IMR-90 (cell line): ENCODE measurements around the gene PCDHGB5. TPM values are rescaled to one million over a fixed set of nuclear protein-coding genes. Genes with fewer than 3 reads are reported as not detected.

Experiments used
- ATAC-seq: fragments of 200-7000 bp; cut with Tn5 transposase; 2 replicates; pipeline ENCODE4 v1.9.1; 2020; ENCODE audit warnings: low read depth, mild to moderate bottlenecking, moderate library complexity
- BruUV-seq: library from RNA; stranded (reverse); fragments of 400-500 nt; replicated peaks from 2 replicates; lab custom pipeline; 2021; lab: Mats Ljungman, UMichigan
- CTCF ChIA-PET: fragments of 300-600 bp; formaldehyde crosslinking; extraction: SDS; loops from one replicate; lab custom pipeline; 2021; ENCODE audit warnings: antibody characterized with exemption; lab: Yijun Ruan, JAX
- POLR2A ChIA-PET: fragments of 300-600 bp; sonication (Branson Sonifier 250); formaldehyde crosslinking; loops from one replicate; lab custom pipeline; 2022; ENCODE audit warnings: antibody characterized with exemption; ENCODE audit not compliant: unreplicated experiment; lab: Charles Lee
- DNase-seq: peaks from one replicate; pipeline ENCODE4 v3.0.0; 2013
- H2AFZ ChIP-seq: replicated peaks from 2 replicates; pipeline ENCODE3; 2013; ENCODE audit warnings: low read length, mild to moderate bottlenecking; ENCODE audit not compliant: poor library complexity
- H2AK5ac ChIP-seq: 2 replicates; pipeline ENCODE4 v1.6.1; 2013; ENCODE audit warnings: low read depth, low read length, inconsistent platforms
- H2AK9ac ChIP-seq: replicated peaks from 2 replicates; pipeline ENCODE3; 2013; ENCODE audit warnings: mild to moderate bottlenecking, low read depth, low read length, moderate library complexity; ENCODE audit not compliant: poor library complexity
- H2BK120ac ChIP-seq: 2 replicates; pipeline ENCODE4 v1.6.1; 2013; ENCODE audit warnings: low read depth, low read length, inconsistent platforms
- H2BK15ac ChIP-seq: 3 replicates; pipeline ENCODE4 v1.6.1; 2013; ENCODE audit warnings: low read depth, low read length, inconsistent platforms
- H2BK20ac ChIP-seq: 2 replicates; pipeline ENCODE4 v1.6.1; 2013; ENCODE audit warnings: low read depth, mild to moderate bottlenecking, inconsistent platforms, low read length, moderate library complexity
- H2BK5ac ChIP-seq: 2 replicates; pipeline ENCODE4 v1.6.1; 2013; ENCODE audit warnings: mild to moderate bottlenecking, low read depth, low read length, inconsistent platforms; ENCODE audit not compliant: poor library complexity, severe bottlenecking
- H3K14ac ChIP-seq: replicated peaks from 2 replicates; pipeline ENCODE4 v1.6.1; 2013; ENCODE audit warnings: low read depth, low read length, inconsistent platforms
- H3K18ac ChIP-seq: 2 replicates; pipeline ENCODE4 v1.6.1; 2013; ENCODE audit warnings: low read depth, low read length, control low read depth
- H3K23ac ChIP-seq: 2 replicates; pipeline ENCODE4 v1.6.1; 2013; ENCODE audit warnings: low read depth, low read length, inconsistent platforms
- H3K27ac ChIP-seq: 2 replicates; pipeline ENCODE4 v1.5.1; 2013; ENCODE audit warnings: mild to moderate bottlenecking, control low read depth, low read length; ENCODE audit not compliant: insufficient read depth
- H3K27me3 ChIP-seq: 2 replicates; pipeline ENCODE4 v1.6.1; 2013; ENCODE audit warnings: low read length; ENCODE audit not compliant: control insufficient read depth, insufficient read depth
- H3K36me3 ChIP-seq: 2 replicates; pipeline ENCODE4 v1.6.1; 2013; ENCODE audit warnings: low read length, mixed read lengths; ENCODE audit not compliant: control insufficient read depth, insufficient read depth
- H3K4ac ChIP-seq: 2 replicates; pipeline ENCODE4 v1.6.1; 2013; ENCODE audit warnings: low read depth, low read length, inconsistent platforms
- H3K4me1 ChIP-seq: 2 replicates; pipeline ENCODE4 v1.6.1; 2013; ENCODE audit warnings: low read length, mixed read lengths; ENCODE audit not compliant: control insufficient read depth, insufficient read depth
- H3K4me2 ChIP-seq: 2 replicates; pipeline ENCODE4 v1.6.1; 2013; ENCODE audit warnings: low read depth, mild to moderate bottlenecking, control low read depth, low read length, moderate library complexity
- H3K4me3 ChIP-seq: 2 replicates; pipeline ENCODE4 v1.5.1; 2013; ENCODE audit warnings: low read depth, mild to moderate bottlenecking, control low read depth, low read length, moderate library complexity; ENCODE audit not compliant: insufficient read depth
- H3K56ac ChIP-seq: 2 replicates; pipeline ENCODE4 v1.6.1; 2013; ENCODE audit warnings: low read length, inconsistent platforms; ENCODE audit not compliant: insufficient read depth; ENCODE audit errors: extremely low read depth
- H3K79me1 ChIP-seq, 2 experiments: 2 replicates each; pipeline ENCODE4 v1.6.1; 2013; ENCODE audit warnings: low read length in 2 of 2, inconsistent platforms in 1 of 2, low read depth in 1 of 2
- H3K9ac ChIP-seq: 2 replicates; pipeline ENCODE4 v1.6.1; 2013; ENCODE audit warnings: low read depth, low read length, control low read depth
- H3K9me1 ChIP-seq: 2 replicates; pipeline ENCODE4 v1.6.1; 2013; ENCODE audit warnings: low read length, inconsistent platforms; ENCODE audit not compliant: insufficient read depth
- H3K9me3 ChIP-seq: 2 replicates; pipeline ENCODE4 v1.6.1; 2013; ENCODE audit warnings: low read length; ENCODE audit not compliant: control insufficient read depth, insufficient read depth
- H4K20me1 ChIP-seq: 2 replicates; pipeline ENCODE4 v1.6.1; 2013; ENCODE audit warnings: low read length, inconsistent platforms; ENCODE audit not compliant: insufficient read depth
- H4K5ac ChIP-seq: 2 replicates; pipeline ENCODE4 v1.6.1; 2013; ENCODE audit warnings: mild to moderate bottlenecking, low read depth, low read length, control low read depth
- H4K8ac ChIP-seq, 2 experiments: 2 replicates each; pipeline ENCODE4 v1.6.1; 2013; ENCODE audit warnings: low read depth in 2 of 2, low read length in 2 of 2, control low read depth in 1 of 2, inconsistent platforms in 1 of 2
- H4K91ac ChIP-seq: 2 replicates; pipeline ENCODE4 v1.6.1; 2013; ENCODE audit warnings: low read depth, low read length, inconsistent platforms; ENCODE audit not compliant: insufficient read depth
- BHLHE40 ChIP-seq: fragments of 150-350 bp; IDR thresholded peaks from 2 replicates; pipeline ENCODE4 v1.6.1; 2016; ENCODE audit warnings: mild to moderate bottlenecking, low read depth, low read length
- CEBPB ChIP-seq: IDR thresholded peaks from 2 replicates; pipeline ENCODE4 v1.6.1; 2012; ENCODE audit warnings: low read depth, low read length, improper control_type of control experiment
- CHD1 ChIP-seq: IDR thresholded peaks from 2 replicates; pipeline ENCODE4 v1.6.1; 2012; ENCODE audit warnings: low read depth, low read length, improper control_type of control experiment
- CTCF ChIP-seq: conservative IDR thresholded peaks from 2 replicates; pipeline ENCODE4 v1.5.1; 2012; ENCODE audit warnings: mild to moderate bottlenecking, low read depth, low read length, improper control_type of control experiment
- MAFK ChIP-seq: IDR thresholded peaks from 2 replicates; pipeline ENCODE4 v1.6.1; 2012; ENCODE audit warnings: low read depth, low read length, improper control_type of control experiment
- RAD21 ChIP-seq: IDR thresholded peaks from 2 replicates; pipeline ENCODE4 v1.6.1; 2012; ENCODE audit warnings: low read length, improper control_type of control experiment
- USF2 ChIP-seq: fragments of 150-350 bp; IDR thresholded peaks from 2 replicates; pipeline ENCODE4 v1.6.1; 2017; ENCODE audit warnings: mild to moderate bottlenecking, antibody characterized with exemption, low read length, low read depth
- WGBS, 2 experiments: methylation state at CpG; one replicate each; pipeline versions ENCODE4 v1.1.5 to v1.1.7; 2013; ENCODE audit warnings: missing lambda C conversion rate in 2 of 2; ENCODE audit not compliant: insufficient read length in 1 of 2; ENCODE audit errors: extremely low coverage in 2 of 2; 5-methylcytosine and 5-hydroxymethylcytosine counted together
- dilution Hi-C: fragments of 300-500 bp; cut with HindIII; formaldehyde crosslinking; loops from one replicate; pipeline ENCODE4 v1.14.3; 2018; ENCODE audit warnings: low sequenced_read_pairs; ENCODE audit not compliant: unreplicated experiment
- in situ Hi-C: fragments of 300-500 bp; cut with MboI; formaldehyde crosslinking; loops from 3 replicates; pipeline ENCODE4 v1.14.3; 2019; ENCODE audit warnings: low sequenced_read_pairs, inconsistent platforms, mixed read lengths
- intact Hi-C: fragments of 100-400 bp; cut with micrococcal nuclease; formaldehyde crosslinking; loops from 2 replicates; pipeline ENCODE4 v1.10.0; 2022
- polyA plus RNA-seq, 3 experiments: library from polyadenylated mRNA; depleted of rRNA; stranded (reverse); fragments of >200 nt; gene quantifications; 2 replicates each; pipeline ENCODE4 v1.2.3, GENCODE V29; 2012; ENCODE audit warnings: low replicate concordance in 1 of 3
- total RNA-seq: library from RNA; depleted of rRNA; stranded (reverse); fragments of >200 nt; gene quantifications from 2 replicates; pipeline ENCODE4 v1.2.3, GENCODE V29; 2012

Gene PCDHGB5
- total and polyA plus RNA-seq, 2 of the 4 experiments (the other 2 are of a cell fraction): 17.2 to 20.0 TPM

- no peak overlapping the region for H3K18ac ChIP-seq
- H4K8ac ChIP-seq: no peak overlapping the region
- TF ChIP-seq CHD1 (no peak), USF2 (no peak), MAFK (no peak), BHLHE40 (no peak), RAD21 (no peak), CEBPB (no peak), CTCF (no peak)
- intact Hi-C loops (loop anchor here (5.0 kb wide), 1 partner anchor 58 kb away; the partner anchor contains the start of gene PCDHGC3), dilution Hi-C loops (no loop called here), in situ Hi-C loops (loop anchor here (5.0 kb wide), 1 partner anchor 143 kb away; no protein-coding TSS in a partner anchor)
- H3K56ac ChIP-seq: no peak overlapping the region
- no peaks in the 10 kb centered on the region for H4K20me1 ChIP-seq
- no peak overlapping the region for H2BK20ac ChIP-seq
- no peak overlapping the region for H3K23ac ChIP-seq
- no peak overlapping the region for H4K5ac ChIP-seq
- no peak overlapping the region for H3K4ac ChIP-seq
- ATAC-seq (no peak), DNase-seq (no peak)
- POLR2A ChIA-PET: no interaction called here
- no peak overlapping the region for H2BK15ac ChIP-seq
- no peak overlapping the region for H3K27ac ChIP-seq
- H3K4me2 ChIP-seq: no peak overlapping the region
- H3K79me1 ChIP-seq: peaks cover 23 to 25% of the 10 kb centered on the region in 2 experiments
- BruUV-seq: no TSS peak
- WGBS, 2 experiments: 50% methylated on average over 58 of the region's 74 CpGs; no CpG with 5 or more reads in 1 of the 2 experiments
- H3K9me3 ChIP-seq: peaks cover 53% of the 10 kb centered on the region
- no peak overlapping the region for H2BK120ac ChIP-seq
- H3K9ac ChIP-seq: no peak overlapping the region
- H3K9me1 ChIP-seq: no peaks in the 10 kb centered on the region
- no peak overlapping the region for H4K91ac ChIP-seq
- H3K14ac ChIP-seq: no peak overlapping the region
- CTCF ChIA-PET: interaction anchor here (1.3 to 3.8 kb wide), 3 partner anchors 105 to 141 kb away, joined by 5 to 34 read pairs (median 19); no protein-coding TSS in a partner anchor
- H2AK9ac ChIP-seq: no peak overlapping the region
- no peak overlapping the region for H2BK5ac ChIP-seq
- no peaks in the 10 kb centered on the region for H3K27me3 ChIP-seq
- no peak overlapping the region for H2AK5ac ChIP-seq
- H3K4me1 ChIP-seq: no peaks in the 10 kb centered on the region
- H3K4me3 ChIP-seq: no peak overlapping the region
- H3K36me3 ChIP-seq: peaks cover 29% of the 10 kb centered on the region
- peak overlapping the region; percentile 25 for H2AFZ ChIP-seq
Measured at GRCh38 chr5:141419074-141419880, 21.5 kb downstream of the PCDHGB5 start.
